Nephron progenitor cell (in vitro differentiated cells): ENCODE data around the gene PORCN.
"Not testable (repeated sequence)": the region's sequence is repeated elsewhere in the genome, so short reads cannot be mapped to it uniquely, and the experiment has no call there.

ENCODE experiments used
- DNase-seq: peaks from one replicate; pipeline ENCODE4 v3.0.0; 2021
- H3K27ac Mint-ChIP-seq: 2 replicates; pipeline ENCODE4 v1.8.0; 2021; ENCODE audit warnings: mild to moderate bottlenecking, moderate library complexity, mixed read lengths
- H3K27me3 Mint-ChIP-seq: 2 replicates; pipeline ENCODE4 v1.8.0; 2021; ENCODE audit warnings: mild to moderate bottlenecking, low read depth, mixed read lengths; ENCODE audit not compliant: poor library complexity
- H3K36me3 Mint-ChIP-seq: 2 replicates; pipeline ENCODE4 v1.8.0; 2021; ENCODE audit warnings: low read depth, mixed read lengths
- H3K4me1 Mint-ChIP-seq: 2 replicates; pipeline ENCODE4 v1.8.0; 2021; ENCODE audit warnings: mixed read lengths
- H3K4me3 Mint-ChIP-seq: 2 replicates; pipeline ENCODE4 v1.8.0; 2021; ENCODE audit warnings: mild to moderate bottlenecking, moderate library complexity, mixed read lengths
- H3K9me3 Mint-ChIP-seq: 2 replicates; pipeline ENCODE4 v1.8.0; 2021; ENCODE audit warnings: mild to moderate bottlenecking, moderate library complexity, mixed read lengths
- TF ChIP-seq, protein P1 (sequence below): fragments of 200-600 bp; sonication (generic); IDR thresholded peaks from 2 replicates; pipeline ENCODE4 v1.5.0; 2021; ENCODE audit warnings: antibody characterized with exemption

PORCN gene

DNA sequence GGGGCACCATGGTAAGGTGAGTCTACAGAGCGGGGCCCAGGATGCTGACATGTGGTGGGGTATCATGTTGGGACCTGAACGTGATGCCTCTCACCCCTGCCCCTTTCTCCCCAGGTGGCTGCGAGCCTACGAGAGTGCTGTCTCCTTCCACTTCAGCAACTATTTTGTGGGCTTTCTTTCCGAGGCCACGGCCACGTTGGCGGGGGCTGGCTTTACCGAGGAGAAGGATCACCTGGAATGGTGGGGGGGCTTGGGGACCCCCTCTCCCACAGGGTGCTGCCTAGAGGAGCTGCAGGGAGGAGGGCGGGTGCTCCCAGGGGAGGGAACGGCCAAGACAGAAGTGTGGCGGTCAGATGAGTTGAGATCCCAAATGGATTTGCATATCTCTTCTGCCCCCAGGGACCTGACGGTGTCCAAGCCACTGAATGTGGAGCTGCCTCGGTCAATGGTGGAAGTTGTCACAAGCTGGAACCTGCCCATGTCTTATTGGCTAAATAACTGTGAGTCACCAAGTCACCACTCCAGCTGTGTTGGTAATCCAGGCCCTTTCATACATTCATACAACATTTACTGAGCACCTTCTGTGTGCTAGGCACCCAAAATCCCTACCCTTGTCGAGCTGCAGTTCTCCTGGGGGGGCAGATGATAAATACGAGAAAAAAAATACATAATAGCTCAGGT lies 5.5 kb downstream of the PORCN start:
- Mint-ChIP-seq H3K9me3 (peaks cover 63% of the 10 kb centered on the region), H3K27me3 (peaks cover 13% of the 10 kb centered on the region), H3K36me3 (peaks cover 9% of the 10 kb centered on the region), H3K4me3 (no peak overlapping the region), H3K27ac (no peak overlapping the region), H3K4me1 (peaks cover 13% of the 10 kb centered on the region)
- TF ChIP-seq, protein P1, sequence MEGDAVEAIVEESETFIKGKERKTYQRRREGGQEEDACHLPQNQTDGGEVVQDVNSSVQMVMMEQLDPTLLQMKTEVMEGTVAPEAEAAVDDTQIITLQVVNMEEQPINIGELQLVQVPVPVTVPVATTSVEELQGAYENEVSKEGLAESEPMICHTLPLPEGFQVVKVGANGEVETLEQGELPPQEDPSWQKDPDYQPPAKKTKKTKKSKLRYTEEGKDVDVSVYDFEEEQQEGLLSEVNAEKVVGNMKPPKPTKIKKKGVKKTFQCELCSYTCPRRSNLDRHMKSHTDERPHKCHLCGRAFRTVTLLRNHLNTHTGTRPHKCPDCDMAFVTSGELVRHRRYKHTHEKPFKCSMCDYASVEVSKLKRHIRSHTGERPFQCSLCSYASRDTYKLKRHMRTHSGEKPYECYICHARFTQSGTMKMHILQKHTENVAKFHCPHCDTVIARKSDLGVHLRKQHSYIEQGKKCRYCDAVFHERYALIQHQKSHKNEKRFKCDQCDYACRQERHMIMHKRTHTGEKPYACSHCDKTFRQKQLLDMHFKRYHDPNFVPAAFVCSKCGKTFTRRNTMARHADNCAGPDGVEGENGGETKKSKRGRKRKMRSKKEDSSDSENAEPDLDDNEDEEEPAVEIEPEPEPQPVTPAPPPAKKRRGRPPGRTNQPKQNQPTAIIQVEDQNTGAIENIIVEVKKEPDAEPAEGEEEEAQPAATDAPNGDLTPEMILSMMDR = no peak
- DNase-seq = no peak

- no peak for DNase-seq
- Mint-ChIP-seq H3K9me3 (peaks cover 58% of the 10 kb centered on the region), H3K4me3 (no peak overlapping the region), H3K4me1 (peaks cover 6% of the 10 kb centered on the region), H3K36me3 (peaks cover 10% of the 10 kb centered on the region), H3K27ac (no peak overlapping the region), H3K27me3 (peaks cover 8% of the 10 kb centered on the region)
- TF ChIP-seq, protein P1 = no peak
These were observed 6.2 kb downstream of the PORCN start for GRCh38 chrX:48514868-48515460.

- Mint-ChIP-seq H3K4me1 (peaks cover 8% of the 10 kb centered on the region), H3K27me3 (peaks cover 7% of the 10 kb centered on the region), H3K27ac (no peak overlapping the region), H3K36me3 (peaks cover 10% of the 10 kb centered on the region), H3K4me3 (no peak overlapping the region), H3K9me3 (peaks cover 60% of the 10 kb centered on the region)
- TF ChIP-seq, protein P1 = no peak
- DNase-seq = no peak
These were observed 7.0 kb downstream of the PORCN start for GRCh38 chrX:48515842-48516241.

DNA sequence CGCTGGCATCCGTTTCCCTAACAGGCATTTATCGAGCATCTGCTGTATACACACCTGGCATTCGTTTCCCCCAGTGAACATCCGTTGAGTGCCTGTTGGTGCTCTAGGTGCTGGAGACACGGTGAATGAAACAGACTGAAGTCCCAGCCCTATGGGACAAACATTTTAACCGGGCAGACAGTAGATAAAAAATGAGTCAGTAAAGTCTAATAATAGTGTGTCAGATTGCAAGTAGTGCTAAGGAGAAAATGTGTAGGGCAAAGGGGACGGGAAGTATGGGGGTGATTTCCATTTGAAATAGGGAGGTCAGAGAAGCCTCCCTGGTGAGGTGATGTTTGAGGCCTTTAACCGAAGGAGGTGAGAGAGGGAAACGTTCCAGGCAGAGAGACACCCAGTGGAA lies 7.5 kb downstream of the PORCN start:
- no peak for DNase-seq
- Mint-ChIP-seq H3K27me3 (peaks cover 7% of the 10 kb centered on the region), H3K4me1 (peaks cover 12% of the 10 kb centered on the region), H3K27ac (no peak overlapping the region), H3K4me3 (no peak overlapping the region), H3K9me3 (peaks cover 62% of the 10 kb centered on the region), H3K36me3 (peaks cover 10% of the 10 kb centered on the region)
- TF ChIP-seq, protein P1 = no peak

- peaks cover 60% of the 10 kb centered on the region for H3K9me3 Mint-ChIP-seq
- peaks cover 10% of the 10 kb centered on the region for H3K36me3 Mint-ChIP-seq
- no peak overlapping the region for H3K27ac Mint-ChIP-seq
- peaks cover 14% of the 10 kb centered on the region for H3K4me1 Mint-ChIP-seq
- TF ChIP-seq, protein P1 = no peak
- H3K27me3 Mint-ChIP-seq = peaks cover 7% of the 10 kb centered on the region
- H3K4me3 Mint-ChIP-seq = no peak overlapping the region
- DNase-seq = no peak
These were observed 8.2 kb downstream of the PORCN start for GRCh38 chrX:48516987-48517386.

DNA sequence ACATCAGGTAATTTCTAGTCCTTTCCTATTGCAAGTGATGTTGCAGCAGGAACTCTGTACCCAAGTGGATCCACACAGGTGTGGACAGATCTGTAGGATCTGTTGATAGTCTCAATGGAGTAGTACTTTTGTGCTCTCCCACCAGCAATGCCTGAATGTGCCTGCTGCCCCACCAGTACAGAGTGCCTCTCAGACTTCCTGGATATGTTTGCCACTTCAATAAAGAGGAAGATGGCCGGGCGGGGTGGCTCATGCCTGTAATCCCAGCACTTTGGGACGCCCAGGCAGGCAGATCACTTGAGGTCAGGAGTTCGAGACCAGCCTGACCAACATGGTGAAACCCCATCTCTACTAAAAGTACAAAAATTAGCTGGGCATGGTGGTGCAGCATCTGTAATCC lies 10.7 kb downstream of the PORCN start:
- Mint-ChIP-seq H3K4me1 (peaks cover 15% of the 10 kb centered on the region), H3K9me3 (peaks cover 56% of the 10 kb centered on the region)
- not testable (repeated sequence) for H3K4me3 Mint-ChIP-seq, DNase-seq, H3K36me3 Mint-ChIP-seq, H3K27me3 Mint-ChIP-seq, H3K27ac Mint-ChIP-seq
